H9 (cell line): Measurements from ENCODE around the gene SPEG. TPM values are rescaled to one million over a fixed set of nuclear protein-coding genes. Genes with fewer than 3 reads are reported as not detected.
A peak's percentile ranks its signal among the peaks of the same experiment; 100 is the strongest.

Source experiments
- DNase-seq: peaks from one replicate; pipeline ENCODE4 v3.0.0-alpha.2; 2017
- H2AFZ ChIP-seq: one replicate; pipeline ENCODE4 v1.6.1; 2013; ENCODE audit warnings: mild to moderate bottlenecking, low read length, control low read depth, moderate library complexity
- H2AK5ac ChIP-seq: 2 replicates; pipeline ENCODE4 v1.6.1; 2013; ENCODE audit warnings: low read length, control low read depth, mixed read lengths; ENCODE audit not compliant: insufficient read length
- H2BK120ac ChIP-seq: one replicate; pipeline ENCODE4 v1.6.1; 2013; ENCODE audit warnings: low read depth, mild to moderate bottlenecking, low read length, control low read depth, inconsistent platforms; ENCODE audit not compliant: poor library complexity, severe bottlenecking
- H2BK12ac ChIP-seq: 2 replicates; pipeline ENCODE4 v1.6.1; 2013; ENCODE audit warnings: low read length, control low read depth, mixed read lengths, low read depth; ENCODE audit not compliant: insufficient read length
- H2BK15ac ChIP-seq: 2 replicates; pipeline ENCODE4 v1.6.1; 2013; ENCODE audit warnings: low read depth, low read length, control low read depth
- H2BK20ac ChIP-seq: one replicate; pipeline ENCODE4 v1.6.1; 2013; ENCODE audit warnings: low read depth, mild to moderate bottlenecking, low read length, control low read depth, inconsistent platforms; ENCODE audit not compliant: poor library complexity, severe bottlenecking
- H2BK5ac ChIP-seq: 2 replicates; pipeline ENCODE4 v1.6.1; 2013; ENCODE audit warnings: low read length, control low read depth, mixed read lengths; ENCODE audit not compliant: insufficient read length
- H3K14ac ChIP-seq: 2 replicates; pipeline ENCODE4 v1.6.1; 2013; ENCODE audit warnings: low read length, control low read depth; ENCODE audit not compliant: insufficient read depth
- H3K18ac ChIP-seq: 2 replicates; pipeline ENCODE4 v1.6.1; 2013; ENCODE audit warnings: low read depth, mild to moderate bottlenecking, mixed read lengths, low read length, control low read depth; ENCODE audit not compliant: insufficient read length
- H3K23ac ChIP-seq: 2 replicates; pipeline ENCODE4 v1.6.1; 2013; ENCODE audit warnings: low read length, control low read depth, mixed read lengths, low read depth; ENCODE audit not compliant: insufficient read length
- H3K23me2 ChIP-seq: 2 replicates; pipeline ENCODE4 v1.6.1; 2013; ENCODE audit warnings: low read depth, mild to moderate bottlenecking, mixed read lengths, low read length, control low read depth; ENCODE audit not compliant: insufficient read length, poor library complexity, severe bottlenecking
- H3K27ac ChIP-seq: 2 replicates; pipeline ENCODE4 v1.5.1; 2013; ENCODE audit warnings: low read length, control low read depth, mixed read lengths, low read depth; ENCODE audit not compliant: insufficient read length
- H3K27me3 ChIP-seq: 2 replicates; pipeline ENCODE4 v1.6.1; 2013; ENCODE audit warnings: low read length, control low read depth, inconsistent platforms; ENCODE audit not compliant: insufficient read depth
- H3K4ac ChIP-seq: 2 replicates; pipeline ENCODE4 v1.6.1; 2013; ENCODE audit warnings: low read depth, mild to moderate bottlenecking, control low read depth, inconsistent platforms, low read length, moderate library complexity
- H3K4me1 ChIP-seq: 2 replicates; pipeline ENCODE4 v1.6.1; 2013; ENCODE audit warnings: low read length, control low read depth, inconsistent platforms; ENCODE audit not compliant: insufficient read depth
- H3K4me2 ChIP-seq: 2 replicates; pipeline ENCODE4 v1.6.1; 2013; ENCODE audit warnings: low read length, control low read depth, mixed read lengths; ENCODE audit not compliant: insufficient read length, insufficient read depth
- H3K56ac ChIP-seq: 2 replicates; pipeline ENCODE4 v1.6.1; 2013; ENCODE audit warnings: low read depth, mild to moderate bottlenecking, mixed read lengths, low read length, control low read depth; ENCODE audit not compliant: insufficient read length
- H3K79me1 ChIP-seq: 2 replicates; pipeline ENCODE4 v1.6.1; 2013; ENCODE audit warnings: low read depth, mild to moderate bottlenecking, moderate library complexity, low read length, control low read depth, inconsistent platforms; ENCODE audit not compliant: insufficient read depth, poor library complexity, severe bottlenecking
- H3K79me2 ChIP-seq: 2 replicates; pipeline ENCODE4 v1.6.1; 2013; ENCODE audit warnings: low read length, control low read depth, inconsistent platforms; ENCODE audit not compliant: insufficient read depth
- H3K9ac ChIP-seq: 2 replicates; pipeline ENCODE4 v1.6.1; 2013; ENCODE audit warnings: low read length, control low read depth, mixed read lengths; ENCODE audit not compliant: insufficient read length; ENCODE audit errors: extremely low read depth
- H3K9me3 ChIP-seq: one replicate; pipeline ENCODE4 v1.6.1; 2013; ENCODE audit warnings: low read depth, low read length, inconsistent platforms; ENCODE audit not compliant: control insufficient read depth
- H3T11ph ChIP-seq: one replicate; pipeline ENCODE4 v1.6.1; 2013; ENCODE audit warnings: mild to moderate bottlenecking, low read length, control low read depth, inconsistent platforms
- H4K20me1 ChIP-seq: one replicate; pipeline ENCODE4 v1.6.1; 2013; ENCODE audit not compliant: control insufficient read depth, insufficient read length, insufficient read depth
- H4K5ac ChIP-seq: 2 replicates; pipeline ENCODE4 v1.6.1; 2013; ENCODE audit warnings: low read depth, mild to moderate bottlenecking, mixed read lengths, low read length, control low read depth; ENCODE audit not compliant: insufficient read length
- H4K8ac ChIP-seq: replicated peaks from 2 replicates; pipeline ENCODE4 v1.6.1; 2013; ENCODE audit warnings: low read length, control low read depth, mixed read lengths, low read depth; ENCODE audit not compliant: insufficient read length
- H4K91ac ChIP-seq: 2 replicates; pipeline ENCODE4 v1.6.1; 2013; ENCODE audit warnings: low read depth, mild to moderate bottlenecking, moderate library complexity, mixed read lengths, low read length, control low read depth; ENCODE audit not compliant: insufficient read length
- H3K27ac Mint-ChIP-seq, 3 experiments: 2 replicates in 2 of 3; 3 replicates in 1 of 3; pipeline ENCODE4 v1.8.0; 2020 to 2021; ENCODE audit warnings: mixed read lengths in 3 of 3, mild to moderate bottlenecking in 1 of 3, moderate library complexity in 1 of 3
- H3K27me3 Mint-ChIP-seq: 2 replicates; pipeline ENCODE4 v1.8.0; 2021; ENCODE audit warnings: low read depth, mild to moderate bottlenecking, moderate library complexity, mixed read lengths
- H3K36me3 Mint-ChIP-seq, 3 experiments: 2 replicates in 2 of 3; 3 replicates in 1 of 3; pipeline ENCODE4 v1.8.0; 2020 to 2021; ENCODE audit warnings: low read depth in 3 of 3, mixed read lengths in 3 of 3; ENCODE audit not compliant: insufficient read depth in 1 of 3
- H3K4me1 Mint-ChIP-seq, 2 experiments: 2 replicates each; pipeline ENCODE4 v1.8.0; 2020; ENCODE audit warnings: mixed read lengths in 2 of 2
- H3K4me3 Mint-ChIP-seq, 2 experiments: 2 replicates in 1 of 2; 3 replicates in 1 of 2; pipeline ENCODE4 v1.8.0; 2020 to 2021; ENCODE audit warnings: mild to moderate bottlenecking in 2 of 2, mixed read lengths in 2 of 2, moderate library complexity in 1 of 2
- H3K9me3 Mint-ChIP-seq, 2 experiments: 2 replicates in 1 of 2; 3 replicates in 1 of 2; pipeline ENCODE4 v1.8.0; 2020; ENCODE audit warnings: mild to moderate bottlenecking in 2 of 2, mixed read lengths in 2 of 2, moderate library complexity in 1 of 2
- CTCF ChIP-seq: fragments of 200-600 bp; sonication (generic); conservative IDR thresholded peaks from 3 replicates; pipeline ENCODE4 v1.8.0; 2021; ENCODE audit warnings: antibody characterized with exemption, mild to moderate bottlenecking
- WGBS: extraction: QIAGEN DNeasy Blood & Tissue Kit; methylation state at CpG from one replicate; pipeline ENCODE4 v1.1.7; 2013; ENCODE audit warnings: missing lambda C conversion rate, low lambda C conversion rate, mixed read lengths; ENCODE audit not compliant: insufficient read length; ENCODE audit errors: extremely low coverage; 5-methylcytosine and 5-hydroxymethylcytosine counted together
- total RNA-seq: library from RNA; stranded (reverse); gene quantifications from 2 replicates; pipeline ENCODE4 v1.2.1, GENCODE V29; 2021

Gene SPEG
- total RNA-seq, 1 experiment from 2014 or later: 23.7 TPM

GRCh38 chr2:219508971-219509779, 74.5 kb downstream of the SPEG start:
- TF ChIP-seq CTCF: no peak
- Histone ChIP-seq H2BK120ac (no peak overlapping the region), H3K79me1 (no peaks in the 10 kb centered on the region), H4K91ac (no peak overlapping the region), H2AK5ac (no peak overlapping the region), H3K27me3 (peaks cover 9% of the 10 kb centered on the region; the same call in 1 of the 2 replicates), H3K4ac (no peak overlapping the region), H2BK15ac (no peak overlapping the region), H3K4me1 (peaks cover 17% of the 10 kb centered on the region; the same call in 1 of the 2 replicates), H3K18ac (no peak overlapping the region), H3K14ac (no peak overlapping the region), H3K79me2 (no peaks in the 10 kb centered on the region), H3K23me2 (peaks cover 4% of the 10 kb centered on the region), H4K8ac (no peak overlapping the region), H2BK20ac (no peak overlapping the region), H3K23ac (no peak overlapping the region), H2AFZ (no peak overlapping the region), H3K4me2 (peak overlapping the region; percentile 61), H3K9me3 (no peaks in the 10 kb centered on the region), H3K9ac (no peak overlapping the region), H3T11ph (no peak overlapping the region), H2BK12ac (no peak overlapping the region), H4K5ac (no peak overlapping the region), H4K20me1 (no peaks in the 10 kb centered on the region), H3K27ac (no peak overlapping the region), H3K56ac (no peak overlapping the region), H2BK5ac (no peak overlapping the region)
- peak overlapping the region in 1 of 3 experiments; percentile 87; a peak in 1 of 7 replicates for H3K27ac Mint-ChIP-seq
- H3K4me3 Mint-ChIP-seq: peak overlapping the region; percentile 59 to 81
- H3K4me1 Mint-ChIP-seq: peaks cover 63 to 76% of the 10 kb centered on the region in 2 experiments
- peaks cover 43% of the 10 kb centered on the region for H3K27me3 Mint-ChIP-seq
- no peak for DNase-seq
- WGBS: no CpG with 5 or more reads among the region's 14 CpGs
- H3K9me3 Mint-ChIP-seq: no peaks in the 10 kb centered on the region; a peak in 2 of 5 replicates
- H3K36me3 Mint-ChIP-seq: peaks cover 9 to 13% (median 9%) of the 10 kb centered on the region in 3 experiments; a peak in 5 of 7 replicates
